K562 (cell line): Measurements from ENCODE around the gene UBE2M. TPM values are rescaled to one million over a fixed set of nuclear protein-coding genes. Genes with fewer than 3 reads are reported as not detected.

ENCODE experiments used
- AFF4 ChIP-seq: sonication (generic); formaldehyde crosslinking; IDR thresholded peaks from 2 replicates; pipeline ENCODE4 v1.8.0; 2023; ENCODE audit warnings: mild to moderate bottlenecking, missing genetic modification reagents
- ARHGAP35 ChIP-seq: fragments of 450-650 bp; IDR thresholded peaks from 2 replicates; pipeline ENCODE4 v1.6.1; 2018; ENCODE audit not compliant: partially characterized antibody
- CEBPB ChIP-seq: fragments of 450-650 bp; IDR thresholded peaks from 2 replicates; pipeline ENCODE4 v1.6.1; 2016; ENCODE audit warnings: missing genetic modification characterization, missing compliant biosample characterization
- EP400 ChIP-seq: fragments of 450-650 bp; IDR thresholded peaks from 2 replicates; pipeline ENCODE4 v1.6.1; 2017; ENCODE audit warnings: antibody characterized with exemption, mild to moderate bottlenecking, moderate library complexity
- FUS ChIP-seq: fragments of 200-400 bp; formaldehyde crosslinking; optimal IDR thresholded peaks from 2 replicates; pipeline ENCODE3; 2017; ENCODE audit warnings: low read depth, low read length
- MEIS2 ChIP-seq: fragments of 450-650 bp; IDR thresholded peaks from 2 replicates; pipeline ENCODE4 v1.6.1; 2014; ENCODE audit warnings: mild to moderate bottlenecking; ENCODE audit not compliant: partially characterized antibody
- NBN ChIP-seq: fragments of 450-650 bp; IDR thresholded peaks from 2 replicates; pipeline ENCODE4 v1.6.1; 2016; ENCODE audit warnings: low read depth, mild to moderate bottlenecking
- NFIX ChIP-seq: fragments of 250-450 bp; sonication (Bioruptor Pico); IDR thresholded peaks from 2 replicates; pipeline ENCODE4 v1.4.0; 2020; ENCODE audit warnings: low read depth, mild to moderate bottlenecking, moderate library complexity
- NRF1 ChIP-seq, 2 experiments: fragments of 450-650 bp; IDR thresholded peaks in 1 of 2; conservative IDR thresholded peaks in 1 of 2; 2 replicates each; pipeline ENCODE4 v1.6.1; 2014; ENCODE audit warnings: mild to moderate bottlenecking in 2 of 2
- OTX1 ChIP-seq: fragments of 450-650 bp; formaldehyde crosslinking; IDR thresholded peaks from 2 replicates; pipeline ENCODE4 v1.4.0; 2022; ENCODE audit warnings: mild to moderate bottlenecking
- PURB ChIP-seq: sonication (generic); formaldehyde crosslinking; IDR thresholded peaks from 2 replicates; pipeline ENCODE4 v1.9.0; 2021; ENCODE audit warnings: low read depth, mild to moderate bottlenecking, missing genetic modification reagents
- TAL1 ChIP-seq: fragments of 450-650 bp; IDR thresholded peaks from 2 replicates; pipeline ENCODE4 v1.6.1; 2016; ENCODE audit warnings: mild to moderate bottlenecking
- TCF7L2 ChIP-seq: fragments of 150-350 bp; IDR thresholded peaks from 2 replicates; pipeline ENCODE4 v1.6.1; 2016; ENCODE audit warnings: low read depth, mild to moderate bottlenecking, low read length, moderate library complexity
- THRA ChIP-seq: fragments of 450-650 bp; IDR thresholded peaks from 2 replicates; pipeline ENCODE4 v1.6.1; 2017; ENCODE audit warnings: mild to moderate bottlenecking, moderate library complexity
- U2AF1 ChIP-seq: fragments of 200-400 bp; formaldehyde crosslinking; optimal IDR thresholded peaks from 2 replicates; pipeline ENCODE3; 2017; ENCODE audit warnings: mild to moderate bottlenecking, low read depth, low read length, moderate library complexity
- ZNF512 ChIP-seq: IDR thresholded peaks from 2 replicates; pipeline ENCODE4 v1.6.1; 2016; ENCODE audit warnings: missing genetic modification characterization, missing compliant biosample characterization
- polyA plus RNA-seq, 8 experiments: library from polyadenylated mRNA; depleted of rRNA in 4 of 8; stranded (reverse) in 5 of 8; unstranded in 3 of 8; fragments of >200 nt; fragmentation: Nextera tagmentation in 2 of 8; fragmentation: Illumina TruSeq in 1 of 8; extraction: Ambion mirVana in 2 of 8; extraction: Trizol in 1 of 8; gene quantifications; 2 replicates each; pipeline versions ENCODE4 v1.2.1 to v1.2.3, GENCODE V29; 2011 to 2014; ENCODE audit warnings: inconsistent platforms in 1 of 8, missing spikeins in 1 of 8
- total RNA-seq, 7 experiments: library from RNA; depleted of rRNA in 6 of 7; stranded (reverse); fragments of >200 nt in 6 of 7; fragmentation: Illumina TruSeq in 2 of 7; extraction: Trizol in 2 of 7; gene quantifications; 2 replicates each; pipeline versions ENCODE4 v1.2.1 to v1.2.3, GENCODE V29; 2011 to 2021; ENCODE audit warnings: low replicate concordance in 1 of 7
- TF ChIP-seq, protein P1 (sequence below): fragments of 200-800 bp; sonication (Bioruptor generic); IDR thresholded peaks from 2 replicates; pipeline ENCODE4 v1.6.1; 2017; ENCODE audit warnings: missing genetic modification characterization, missing compliant biosample characterization

The UBE2M gene
- total and polyA plus RNA-seq, 9 of the 15 experiments (the other 6 are each of a cell fraction or from before 2014, with no cell fraction given): 0.92 to 163 (median 85.7) TPM

DNA sequence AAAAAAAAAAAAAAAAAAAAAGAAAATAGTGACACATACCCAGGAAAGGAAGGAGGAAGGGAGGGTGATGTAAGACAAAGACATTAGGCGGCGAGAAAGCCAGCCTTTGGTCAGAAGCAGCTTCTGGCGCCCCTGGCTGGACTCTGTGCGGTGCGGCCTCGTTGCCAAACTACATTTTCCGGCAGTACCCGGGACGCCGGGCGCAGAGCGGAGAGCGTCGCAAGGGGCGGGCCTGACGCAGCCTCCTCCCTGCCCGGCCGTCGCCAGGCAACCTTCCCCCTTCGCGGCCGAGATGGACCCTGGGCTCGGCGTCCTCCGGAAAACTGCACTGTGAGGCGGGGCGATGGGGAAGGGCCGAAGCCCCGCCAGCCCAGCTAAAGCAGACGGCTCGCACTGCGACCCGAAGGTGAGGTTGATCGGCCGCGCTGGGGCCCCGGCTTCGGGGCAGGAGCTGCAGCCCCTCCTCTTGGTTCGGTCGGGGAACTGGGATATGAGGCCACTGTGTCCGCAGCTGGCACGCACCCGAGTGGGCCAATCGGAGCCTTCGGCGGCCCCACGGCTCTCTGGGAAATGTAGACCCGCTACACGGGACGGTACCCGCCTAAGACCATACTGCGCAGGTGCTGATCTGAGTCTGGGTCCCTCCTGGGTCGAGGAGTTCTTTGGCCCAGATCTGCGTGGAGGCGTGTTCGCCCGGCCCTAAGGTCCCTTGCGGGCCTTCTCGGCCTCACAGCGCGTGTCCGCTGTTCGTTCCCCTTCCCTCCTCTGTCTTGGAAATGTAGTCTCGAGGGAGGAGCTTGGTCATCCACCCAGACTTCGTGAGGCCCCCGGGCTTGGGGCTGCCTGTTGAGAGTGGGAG, 17.0 kb upstream of the UBE2M start (continued):
- TF ChIP-seq ZNF512 (tag): no peak
- TF ChIP-seq TCF7L2: no peak
- TF ChIP-seq, protein P1, sequence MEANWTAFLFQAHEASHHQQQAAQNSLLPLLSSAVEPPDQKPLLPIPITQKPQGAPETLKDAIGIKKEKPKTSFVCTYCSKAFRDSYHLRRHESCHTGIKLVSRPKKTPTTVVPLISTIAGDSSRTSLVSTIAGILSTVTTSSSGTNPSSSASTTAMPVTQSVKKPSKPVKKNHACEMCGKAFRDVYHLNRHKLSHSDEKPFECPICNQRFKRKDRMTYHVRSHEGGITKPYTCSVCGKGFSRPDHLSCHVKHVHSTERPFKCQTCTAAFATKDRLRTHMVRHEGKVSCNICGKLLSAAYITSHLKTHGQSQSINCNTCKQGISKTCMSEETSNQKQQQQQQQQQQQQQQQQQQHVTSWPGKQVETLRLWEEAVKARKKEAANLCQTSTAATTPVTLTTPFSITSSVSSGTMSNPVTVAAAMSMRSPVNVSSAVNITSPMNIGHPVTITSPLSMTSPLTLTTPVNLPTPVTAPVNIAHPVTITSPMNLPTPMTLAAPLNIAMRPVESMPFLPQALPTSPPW (CRISPR knock-in tag): peak; percentile 76
- no peak for TF ChIP-seq AFF4 (CRISPR knock-in tag)
- TF ChIP-seq THRA: no peak
- TF ChIP-seq NBN: no peak
- TF ChIP-seq CEBPB (tag): no peak
- no peak for TF ChIP-seq U2AF1
- no peak for TF ChIP-seq ARHGAP35
- no peak for TF ChIP-seq TAL1
- peak; percentile 7 for TF ChIP-seq MEIS2
- no peak for TF ChIP-seq PURB (CRISPR knock-in tag)
- TF ChIP-seq EP400: peak; percentile 74
- peak; percentile 89 to 91 for TF ChIP-seq NRF1 (conservative IDR thresholded peaks at IDR 0.05 in 1 of 2, IDR thresholded peaks at IDR 0.05 in 1 of 2)
- no peak for TF ChIP-seq FUS
- TF ChIP-seq OTX1 (CRISPR knock-in tag): no peak
- no peak for TF ChIP-seq NFIX (CRISPR knock-in tag)
